HG03064 (cell line): Measurements from ENCODE around the gene ITPA.

Source experiments
- ATAC-seq: cut with Tn5 transposase; IDR thresholded peaks from one replicate; pipeline ENCODE4 v1.9.1; 2021; ENCODE audit warnings: low read depth; ENCODE audit not compliant: unreplicated experiment

The ITPA gene

GRCh38 chr20:3209257-3209945 is at the start of gene ITPA:
TSS of gene ITPA (plus strand) at chr20:3209498. CDS start at chr20:3209552, 54 bp downstream.
- ATAC-seq, result no peak

- no peak for ATAC-seq
These were observed 48.9 kb upstream of the ITPA start for GRCh38 chr20:3160418-3160817.

- no peak for ATAC-seq
These were observed 47.8 kb upstream of the ITPA start for GRCh38 chr20:3161316-3162079.

GRCh38 chr20:3162080-3162611 is 47.2 kb upstream of the ITPA start:
- ATAC-seq, result no peak

GRCh38 chr20:3163099-3164042 is 45.9 kb upstream of the ITPA start:
- ATAC-seq, result no peak

- ATAC-seq, result no peak
These were observed 45.1 kb upstream of the ITPA start for GRCh38 chr20:3164043-3164762.

- ATAC-seq, result no peak
These were observed 44.4 kb upstream of the ITPA start for GRCh38 chr20:3164763-3165410.

- no peak for ATAC-seq
These were observed 43.6 kb upstream of the ITPA start for GRCh38 chr20:3165473-3166337.

- no peak for ATAC-seq
These were observed 42.9 kb upstream of the ITPA start for GRCh38 chr20:3166338-3166912.

GRCh38 chr20:3166913-3167342 is 42.4 kb upstream of the ITPA start:
- ATAC-seq, result no peak

GRCh38 chr20:3167738-3168078 is 41.6 kb upstream of the ITPA start:
- ATAC-seq, result no peak

- no peak for ATAC-seq
These were observed 41.0 kb upstream of the ITPA start for GRCh38 chr20:3168079-3168828.

GRCh38 chr20:3168829-3169590 is 40.3 kb upstream of the ITPA start:
- ATAC-seq, result no peak

- ATAC-seq, result no peak
These were observed 37.7 kb upstream of the ITPA start for GRCh38 chr20:3171391-3172125.

- ATAC-seq, result no peak
These were observed 37.0 kb upstream of the ITPA start for GRCh38 chr20:3172126-3172932.
